Sigmoid colon (tissue), 3 donors: ENCODE measurements around the gene HMCN2.

Source experiments
- POLR2A ChIP-seq, 2 donors: fragments of 450-650 bp; IDR thresholded peaks; one replicate each; pipeline ENCODE4 v1.6.1; 2016; ENCODE audit warnings: antibody characterized with exemption in 2 of 2, mild to moderate bottlenecking in 2 of 2, moderate library complexity in 2 of 2
- TF ChIP-seq, protein P1 (sequence below), 4 experiments: fragments of 450-650 bp in 3 of 4; fragments of 200-600 bp in 1 of 4; IDR thresholded peaks; one replicate each; pipeline ENCODE4 v1.5.1; 2016 to 2019; ENCODE audit warnings: antibody characterized with exemption in 4 of 4, mild to moderate bottlenecking in 3 of 4, moderate library complexity in 2 of 4

DNA sequence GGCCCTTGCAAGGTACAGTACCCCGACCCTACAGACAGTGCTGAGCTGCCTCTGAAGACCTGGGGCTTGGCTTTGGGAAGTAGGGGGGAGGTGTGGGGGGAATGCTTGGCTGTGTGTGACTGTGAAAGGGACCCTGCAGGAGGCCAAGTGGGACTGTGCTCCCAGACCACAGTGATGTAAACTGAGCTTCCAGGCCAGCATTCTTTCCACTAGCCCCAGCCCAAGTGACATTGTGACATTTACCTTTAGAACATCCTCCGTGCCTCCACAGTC, 31.2 kb downstream of the HMCN2 start:
- TF ChIP-seq, protein P1, sequence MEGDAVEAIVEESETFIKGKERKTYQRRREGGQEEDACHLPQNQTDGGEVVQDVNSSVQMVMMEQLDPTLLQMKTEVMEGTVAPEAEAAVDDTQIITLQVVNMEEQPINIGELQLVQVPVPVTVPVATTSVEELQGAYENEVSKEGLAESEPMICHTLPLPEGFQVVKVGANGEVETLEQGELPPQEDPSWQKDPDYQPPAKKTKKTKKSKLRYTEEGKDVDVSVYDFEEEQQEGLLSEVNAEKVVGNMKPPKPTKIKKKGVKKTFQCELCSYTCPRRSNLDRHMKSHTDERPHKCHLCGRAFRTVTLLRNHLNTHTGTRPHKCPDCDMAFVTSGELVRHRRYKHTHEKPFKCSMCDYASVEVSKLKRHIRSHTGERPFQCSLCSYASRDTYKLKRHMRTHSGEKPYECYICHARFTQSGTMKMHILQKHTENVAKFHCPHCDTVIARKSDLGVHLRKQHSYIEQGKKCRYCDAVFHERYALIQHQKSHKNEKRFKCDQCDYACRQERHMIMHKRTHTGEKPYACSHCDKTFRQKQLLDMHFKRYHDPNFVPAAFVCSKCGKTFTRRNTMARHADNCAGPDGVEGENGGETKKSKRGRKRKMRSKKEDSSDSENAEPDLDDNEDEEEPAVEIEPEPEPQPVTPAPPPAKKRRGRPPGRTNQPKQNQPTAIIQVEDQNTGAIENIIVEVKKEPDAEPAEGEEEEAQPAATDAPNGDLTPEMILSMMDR (IDR thresholded peaks at IDR 0.05) = no peak
- TF ChIP-seq POLR2A (IDR thresholded peaks at IDR 0.05) = no peak
